Neuronal stem cell (in vitro differentiated cells): ENCODE results near the gene HOXB4.

ENCODE experiments used
- DNase-seq: peaks from one replicate; pipeline ENCODE4 v3.0.0-alpha.2; 2013; ENCODE audit warnings: low spot score
- H2AFZ ChIP-seq: one replicate; pipeline ENCODE4 v1.6.1; 2013; ENCODE audit warnings: mild to moderate bottlenecking, low read length, inconsistent platforms
- H2AK5ac ChIP-seq: 2 replicates; pipeline ENCODE4 v1.6.1; 2013; ENCODE audit warnings: low read depth, mild to moderate bottlenecking, inconsistent platforms, low read length, moderate library complexity, mixed read lengths
- H2BK120ac ChIP-seq: 2 replicates; pipeline ENCODE4 v1.6.1; 2013; ENCODE audit warnings: low read depth, mild to moderate bottlenecking, inconsistent platforms, low read length, moderate library complexity, mixed read lengths
- H2BK12ac ChIP-seq: one replicate; pipeline ENCODE4 v1.6.1; 2013; ENCODE audit warnings: low read length, inconsistent platforms
- H2BK15ac ChIP-seq: 2 replicates; pipeline ENCODE4 v1.6.1; 2013; ENCODE audit warnings: mild to moderate bottlenecking, low read length, inconsistent platforms, mixed read lengths
- H2BK5ac ChIP-seq: one replicate; pipeline ENCODE4 v1.6.1; 2013; ENCODE audit warnings: inconsistent platforms, mild to moderate bottlenecking, low read length, moderate library complexity
- H3K14ac ChIP-seq: one replicate; pipeline ENCODE4 v1.6.1; 2013; ENCODE audit warnings: low read length, inconsistent platforms
- H3K18ac ChIP-seq: 2 replicates; pipeline ENCODE4 v1.6.1; 2013; ENCODE audit warnings: low read length, inconsistent platforms
- H3K23ac ChIP-seq: 2 replicates; pipeline ENCODE4 v1.6.1; 2013; ENCODE audit warnings: low read depth, mild to moderate bottlenecking, mixed read lengths, low read length, inconsistent platforms; ENCODE audit not compliant: poor library complexity
- H3K27ac ChIP-seq: replicated peaks from 3 replicates; pipeline ENCODE4 v1.5.1; 2013; ENCODE audit warnings: low read length, inconsistent platforms
- H3K27me3 ChIP-seq, 3 experiments: 2 replicates each; pipeline ENCODE4 v1.6.1; 2013; ENCODE audit warnings: low read length in 3 of 3, mild to moderate bottlenecking in 2 of 3, inconsistent platforms in 1 of 3, low read depth in 1 of 3, mixed read lengths in 1 of 3, moderate library complexity in 1 of 3; ENCODE audit not compliant: control insufficient read depth in 3 of 3, insufficient read depth in 3 of 3
- H3K36me3 ChIP-seq, 2 donors: replicated peaks in 1 of 2; 2 replicates each; pipeline ENCODE4 v1.6.1; 2013; ENCODE audit warnings: low read length in 2 of 2; ENCODE audit not compliant: control insufficient read depth in 2 of 2, insufficient read depth in 2 of 2
- H3K4ac ChIP-seq: 2 replicates; pipeline ENCODE4 v1.6.1; 2013; ENCODE audit warnings: inconsistent platforms, mild to moderate bottlenecking, low read length, moderate library complexity
- H3K4me1 ChIP-seq, 2 donors: 1 replicate in 1 of 2; 2 replicates in 1 of 2; pipeline ENCODE4 v1.6.1; 2013; ENCODE audit warnings: low read length in 2 of 2, low read depth in 1 of 2; ENCODE audit not compliant: control insufficient read depth in 2 of 2, insufficient read depth in 1 of 2
- H3K4me2 ChIP-seq: one replicate; pipeline ENCODE4 v1.6.1; 2013; ENCODE audit warnings: mild to moderate bottlenecking, low read length, inconsistent platforms; ENCODE audit not compliant: insufficient read depth, poor library complexity, severe bottlenecking
- H3K4me3 ChIP-seq, 2 donors: 2 replicates each; pipeline ENCODE4 v1.5.1; 2013; ENCODE audit warnings: low read length in 2 of 2, mild to moderate bottlenecking in 2 of 2, inconsistent platforms in 1 of 2, moderate library complexity in 1 of 2
- H3K79me1 ChIP-seq: one replicate; pipeline ENCODE4 v1.6.1; 2013; ENCODE audit warnings: low read depth, mild to moderate bottlenecking, inconsistent platforms, low read length, moderate library complexity
- H3K9ac ChIP-seq: one replicate; pipeline ENCODE4 v1.6.1; 2013; ENCODE audit warnings: mild to moderate bottlenecking, low read depth, low read length, inconsistent platforms; ENCODE audit not compliant: poor library complexity
- H3K9me3 ChIP-seq, 2 donors: replicated peaks in 1 of 2; 2 replicates each; pipeline versions ENCODE3 to v1.6.1; 2013; ENCODE audit warnings: low read length in 2 of 2, mild to moderate bottlenecking in 2 of 2, inconsistent platforms in 1 of 2, low read depth in 1 of 2, mixed read lengths in 1 of 2, moderate library complexity in 1 of 2; ENCODE audit not compliant: control insufficient read depth in 2 of 2, insufficient read depth in 1 of 2
- H4K8ac ChIP-seq: one replicate; pipeline ENCODE4 v1.6.1; 2013; ENCODE audit warnings: low read depth, mild to moderate bottlenecking, inconsistent platforms, low read length, moderate library complexity
- H4K91ac ChIP-seq: one replicate; pipeline ENCODE4 v1.6.1; 2013; ENCODE audit warnings: low read length, low read depth, mild to moderate bottlenecking, inconsistent platforms; ENCODE audit not compliant: poor library complexity
- whole genome bisulfite sequencing, 2 donors: extraction: QIAGEN DNeasy Blood & Tissue Kit; methylation state at CpG; one replicate each; pipeline ENCODE4 v1.1.7; 2013; ENCODE audit warnings: missing lambda C conversion rate in 2 of 2, mixed read lengths in 1 of 2; ENCODE audit not compliant: insufficient read length in 2 of 2, insufficient replicate concordance in 1 of 2; ENCODE audit errors: extremely low coverage in 2 of 2; 5-methylcytosine and 5-hydroxymethylcytosine counted together

The HOXB4 gene

GRCh38 chr17:48552466-48553189 lies 25.5 kb downstream of the HOXB4 start:
- Histone ChIP-seq H3K18ac (no peak overlapping the region), H2BK5ac (no peak overlapping the region), H3K36me3 (no peaks in the 10 kb centered on the region), H3K4me1 (no peaks in the 10 kb centered on the region), H3K9me3 (peaks cover 0 to 6% of the 10 kb centered on the region in 2 donors), H3K4ac (no peak overlapping the region), H2BK120ac (no peak overlapping the region), H3K4me3 (no peak overlapping the region), H3K4me2 (no peak overlapping the region), H2BK12ac (no peak overlapping the region), H4K8ac (no peak overlapping the region), H3K9ac (no peak overlapping the region), H2AK5ac (no peak overlapping the region), H4K91ac (no peak overlapping the region), H2BK15ac (no peak overlapping the region), H3K23ac (peak overlapping the region; percentile 73), H3K14ac (peak overlapping the region; percentile 56), H3K79me1 (peaks cover 2% of the 10 kb centered on the region), H3K27ac (no peak overlapping the region), H2AFZ (no peak overlapping the region), H3K27me3 (peaks cover 61 to 95% (median 87%) of the 10 kb centered on the region in 3 experiments)
- no peak for DNase-seq
- WGBS, 2 donors = no CpG with 5 or more reads among the region's 11 CpGs

GRCh38 chr17:48551596-48552465 lies 26.3 kb downstream of the HOXB4 start:
- no peak overlapping the region for H3K18ac ChIP-seq
- H3K36me3 ChIP-seq = no peaks in the 10 kb centered on the region
- no peak overlapping the region for H2BK12ac ChIP-seq
- H3K4me2 ChIP-seq = no peak overlapping the region
- peak overlapping the region; percentile 56 for H3K14ac ChIP-seq
- H3K9ac ChIP-seq = peak overlapping the region; percentile 70
- H2AFZ ChIP-seq = no peak overlapping the region
- H2AK5ac ChIP-seq = no peak overlapping the region
- WGBS, 2 donors = no CpG with 5 or more reads among the region's 47 CpGs
- H3K27ac ChIP-seq = no peak overlapping the region
- H3K4ac ChIP-seq = no peak overlapping the region
- H3K27me3 ChIP-seq = peaks cover 57 to 95% (median 87%) of the 10 kb centered on the region in 3 experiments
- no peaks in the 10 kb centered on the region for H3K4me1 ChIP-seq
- H4K8ac ChIP-seq = no peak overlapping the region
- no peak overlapping the region for H3K4me3 ChIP-seq
- no peak overlapping the region for H2BK15ac ChIP-seq
- H3K79me1 ChIP-seq = peaks cover 2% of the 10 kb centered on the region
- peaks cover 0 to 6% of the 10 kb centered on the region in 2 donors for H3K9me3 ChIP-seq
- no peak for DNase-seq
- H2BK5ac ChIP-seq = no peak overlapping the region
- H3K23ac ChIP-seq = peak overlapping the region; percentile 73
- H4K91ac ChIP-seq = no peak overlapping the region
- H2BK120ac ChIP-seq = no peak overlapping the region

GRCh38 chr17:48551214-48551555 lies 27.0 kb downstream of the HOXB4 start:
- no peak overlapping the region for H2AK5ac ChIP-seq
- no peak overlapping the region for H3K4me2 ChIP-seq
- DNase-seq = no peak
- H3K27me3 ChIP-seq = peaks cover 56 to 95% (median 87%) of the 10 kb centered on the region in 3 experiments
- no peak overlapping the region for H2BK5ac ChIP-seq
- H3K9me3 ChIP-seq = peaks cover 0 to 6% of the 10 kb centered on the region in 2 donors
- no peak overlapping the region for H3K4ac ChIP-seq
- no peak overlapping the region for H3K18ac ChIP-seq
- no peak overlapping the region for H2BK15ac ChIP-seq
- H2BK120ac ChIP-seq = no peak overlapping the region
- H3K27ac ChIP-seq = no peak overlapping the region
- no peak overlapping the region for H4K8ac ChIP-seq
- H3K9ac ChIP-seq = no peak overlapping the region
- no peak overlapping the region for H3K14ac ChIP-seq
- H4K91ac ChIP-seq = no peak overlapping the region
- no CpG with 5 or more reads among the region's 19 CpGs for WGBS, 2 donors
- no peak overlapping the region for H2BK12ac ChIP-seq
- no peaks in the 10 kb centered on the region for H3K4me1 ChIP-seq
- no peak overlapping the region for H2AFZ ChIP-seq
- H3K36me3 ChIP-seq = no peaks in the 10 kb centered on the region
- H3K23ac ChIP-seq = no peak overlapping the region
- H3K4me3 ChIP-seq = no peak overlapping the region
- peaks cover 2% of the 10 kb centered on the region for H3K79me1 ChIP-seq
